ENCODE measurements around the gene MOCS3.
A peak's percentile ranks its signal among the peaks of the same experiment; 100 is the strongest.

The MOCS3 gene

DNA sequence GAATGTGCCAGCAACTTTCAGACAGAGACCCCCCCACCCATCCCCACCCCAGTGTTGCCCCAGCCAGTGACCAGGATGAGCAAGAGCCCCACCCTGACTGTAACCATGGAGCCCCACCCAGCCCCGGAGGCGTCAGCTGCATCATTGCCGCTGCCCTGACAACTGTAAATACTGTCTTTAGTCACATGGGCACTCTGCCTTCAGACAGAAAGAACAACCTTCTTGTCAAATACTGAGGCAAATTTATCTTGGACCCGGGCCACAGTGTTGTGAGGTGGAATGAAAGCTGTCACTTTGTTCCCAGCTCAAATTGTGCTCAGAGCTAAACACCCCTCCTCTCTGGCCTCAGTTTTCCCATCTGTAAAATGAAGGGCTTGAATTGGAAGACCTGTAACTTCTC, 23.7 kb downstream of the MOCS3 start:
- peak; percentile 50 for DNase-seq

DNA sequence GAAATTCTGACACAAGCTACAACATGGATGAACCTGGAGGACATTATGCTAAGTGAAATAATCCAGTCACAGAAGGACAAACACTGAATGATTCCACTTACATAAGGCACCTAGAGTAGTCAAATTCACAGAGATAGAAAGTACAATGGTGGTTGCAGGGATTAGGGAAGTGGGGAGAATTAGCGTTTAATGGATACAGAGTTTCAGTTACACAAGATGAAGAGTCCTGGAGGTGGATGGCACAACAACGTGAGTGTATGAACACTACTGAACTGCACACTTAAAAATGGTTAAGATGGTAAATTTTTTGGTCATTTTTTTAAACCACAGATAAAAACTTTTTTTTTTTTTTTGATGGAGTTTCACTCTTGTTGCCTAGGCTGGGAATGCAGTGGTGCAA, 24.7 kb downstream of the MOCS3 start:
- no peak for DNase-seq

DNA sequence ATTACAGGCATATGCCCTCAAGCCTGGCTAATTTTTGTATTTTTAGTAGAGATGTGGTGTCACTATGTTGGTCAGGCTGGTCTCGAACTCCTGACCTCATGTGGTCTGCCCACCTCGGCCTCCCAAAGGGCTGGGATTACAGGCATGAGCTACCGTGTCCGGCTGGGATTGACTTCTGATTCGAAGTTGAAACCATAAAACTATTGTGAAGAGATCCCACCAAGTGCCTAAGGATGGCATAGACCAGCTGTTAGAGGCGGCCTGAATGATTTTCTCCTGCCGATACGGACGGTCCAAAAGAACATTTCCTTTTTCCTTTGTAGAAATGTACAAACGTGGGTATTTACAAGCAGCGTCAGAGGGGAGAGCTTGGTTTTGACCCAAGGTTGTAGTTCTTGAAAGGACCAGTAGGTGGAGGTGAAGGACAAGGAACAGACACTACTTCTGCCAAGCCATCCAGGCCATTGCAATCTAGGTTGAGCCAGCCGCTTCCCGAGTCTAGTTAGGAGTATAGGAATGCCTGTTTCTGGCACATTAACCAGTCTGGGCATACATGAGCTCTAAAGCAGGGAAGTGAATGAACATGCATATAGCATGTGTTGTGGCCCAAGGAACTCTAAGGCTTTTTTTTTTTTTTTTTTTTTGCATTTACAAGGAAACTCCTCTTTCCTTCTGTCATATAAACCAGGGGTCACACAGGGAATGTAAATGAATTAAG, 29.0 kb downstream of the MOCS3 start:
- DNase-seq = peak; percentile 83

DNA sequence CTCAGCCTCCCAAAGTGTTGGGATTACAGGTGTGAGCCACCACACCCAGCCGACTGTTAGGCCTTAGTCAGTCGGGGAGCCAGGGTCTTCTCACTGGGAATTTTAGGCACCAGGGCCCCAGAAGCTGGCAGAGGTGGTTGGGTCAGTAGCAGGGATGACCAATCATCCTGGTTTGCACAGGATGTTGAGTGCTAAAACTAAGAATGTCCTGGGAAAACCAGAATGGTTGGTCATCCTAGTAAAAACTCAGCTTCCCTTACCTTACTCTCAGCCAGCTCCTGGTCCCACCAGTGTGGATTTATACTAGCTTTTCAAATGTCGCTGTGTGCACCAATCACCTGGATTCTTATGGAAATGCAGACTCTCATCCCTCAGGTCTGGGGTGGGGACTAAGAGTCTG, 32.5 kb downstream of the MOCS3 start:
- no peak for DNase-seq

DNA sequence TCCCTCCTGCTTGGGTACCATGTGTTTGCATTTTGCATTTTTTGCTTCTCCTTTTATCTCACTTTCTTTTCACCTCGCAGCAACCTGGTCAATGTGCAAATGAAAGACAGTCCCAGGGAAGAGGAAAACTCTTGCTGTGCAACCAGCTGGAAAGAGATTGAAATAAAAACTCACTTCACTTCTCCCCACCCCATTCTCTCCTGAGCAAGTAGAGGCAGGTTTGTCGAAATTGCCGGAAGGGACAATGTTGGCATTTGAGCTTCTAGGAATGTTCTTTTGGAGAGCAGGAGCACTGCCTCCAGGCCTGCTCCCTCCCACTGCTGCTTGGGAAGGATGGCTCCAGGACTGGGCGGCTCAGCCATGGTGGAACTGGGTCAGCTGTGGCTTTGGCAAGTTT, 33.7 kb downstream of the MOCS3 start:
- no peak for DNase-seq

GRCh38 chr20:50992733-50993457, 34.3 kb downstream of the MOCS3 start:
- DNase-seq = no peak

DNA sequence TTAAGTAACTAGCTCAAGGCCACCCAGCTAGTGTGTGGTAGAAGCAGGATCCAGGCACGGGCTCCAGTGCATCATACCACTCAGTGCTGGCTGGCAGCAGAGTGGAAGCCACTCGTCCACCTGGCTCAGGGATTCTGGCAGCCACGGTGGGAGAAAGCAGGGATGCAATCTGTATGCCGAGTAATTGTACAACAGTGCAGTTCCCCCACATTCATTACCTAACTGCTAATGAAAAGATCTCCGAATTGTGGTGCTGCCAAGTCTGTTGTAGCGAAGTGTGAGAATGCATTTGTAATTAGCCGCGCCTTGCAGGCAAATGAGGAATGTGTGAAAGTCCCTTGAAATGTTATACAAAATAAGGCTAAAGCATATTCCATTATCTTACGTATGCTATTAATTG, 35.3 kb downstream of the MOCS3 start:
- no peak for DNase-seq

DNA sequence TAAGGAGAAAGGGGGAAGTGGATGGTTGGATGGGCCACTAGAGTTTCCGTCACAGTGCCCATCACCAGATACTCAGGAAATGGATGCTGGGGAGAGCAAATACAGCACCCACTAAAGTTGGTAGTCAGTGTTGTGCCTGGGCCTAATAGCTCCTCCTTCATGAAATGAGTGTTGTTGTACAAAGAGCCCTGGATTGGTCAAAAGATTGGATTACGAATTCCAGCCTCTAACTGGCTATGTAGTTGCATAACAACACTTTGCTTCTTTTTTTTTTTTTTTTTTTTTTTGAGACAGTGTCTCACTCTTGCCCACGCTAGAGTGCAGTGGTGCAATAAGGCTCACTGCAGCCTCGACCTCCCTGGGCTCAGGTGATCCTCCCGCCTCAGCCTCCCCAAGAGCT, 36.9 kb downstream of the MOCS3 start:
- no peak for DNase-seq

GRCh38 chr20:50996901-50997865, 38.6 kb downstream of the MOCS3 start:
- DNase-seq = no peak

- no peak for DNase-seq
Observed at GRCh38 chr20:50999355-50999754, 40.7 kb downstream of the MOCS3 start.

DNA sequence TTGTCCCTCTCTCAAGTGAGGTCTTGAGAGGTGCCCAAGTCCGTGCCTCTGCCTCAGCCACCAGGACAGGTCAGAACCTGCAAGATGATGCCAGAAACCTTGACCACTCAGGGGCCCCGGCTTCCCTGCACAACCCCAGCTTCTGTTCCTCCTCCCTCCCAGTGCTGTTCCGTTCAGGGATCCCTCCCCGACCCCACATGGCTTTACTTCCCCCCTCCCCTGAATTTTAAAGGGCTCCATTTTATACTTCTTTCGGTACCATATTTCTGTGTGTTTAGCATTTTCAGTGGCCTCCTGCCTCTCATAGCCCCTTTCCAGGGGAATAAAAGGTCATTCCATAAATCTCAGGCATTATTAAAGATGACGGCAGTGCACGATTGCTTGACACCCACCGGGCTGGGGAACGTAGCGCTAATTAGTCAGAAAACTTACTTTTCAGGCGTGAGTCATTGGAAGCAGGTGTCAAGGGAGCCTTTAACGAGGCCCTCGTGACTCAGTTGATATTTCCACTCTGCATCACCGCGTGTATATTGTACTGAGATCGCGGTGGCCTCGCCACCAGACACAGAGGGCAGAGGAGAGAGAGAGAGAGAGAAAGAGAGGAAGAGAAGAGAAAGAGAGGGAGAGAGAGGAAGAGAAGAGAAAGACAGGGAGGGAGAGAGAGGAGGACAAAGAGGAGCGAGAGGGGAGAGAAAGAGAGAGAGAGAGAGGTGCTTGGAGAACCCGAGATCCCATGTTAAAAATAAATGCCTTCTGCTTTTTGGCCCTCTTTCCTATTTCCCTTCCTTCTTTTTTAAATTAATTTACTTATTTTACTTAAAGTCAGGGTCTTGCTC, 43.0 kb downstream of the MOCS3 start:
- no peak for DNase-seq

- DNase-seq = no peak
Observed at GRCh38 chr20:51002633-51003032, 44.0 kb downstream of the MOCS3 start.

- DNase-seq = no peak
Observed at GRCh38 chr20:51003753-51004152, 45.1 kb downstream of the MOCS3 start.

GRCh38 chr20:51004305-51004727, 45.7 kb downstream of the MOCS3 start:
- DNase-seq = no peak

- DNase-seq = no peak
Observed at GRCh38 chr20:51004781-51005180, 46.2 kb downstream of the MOCS3 start.

DNA sequence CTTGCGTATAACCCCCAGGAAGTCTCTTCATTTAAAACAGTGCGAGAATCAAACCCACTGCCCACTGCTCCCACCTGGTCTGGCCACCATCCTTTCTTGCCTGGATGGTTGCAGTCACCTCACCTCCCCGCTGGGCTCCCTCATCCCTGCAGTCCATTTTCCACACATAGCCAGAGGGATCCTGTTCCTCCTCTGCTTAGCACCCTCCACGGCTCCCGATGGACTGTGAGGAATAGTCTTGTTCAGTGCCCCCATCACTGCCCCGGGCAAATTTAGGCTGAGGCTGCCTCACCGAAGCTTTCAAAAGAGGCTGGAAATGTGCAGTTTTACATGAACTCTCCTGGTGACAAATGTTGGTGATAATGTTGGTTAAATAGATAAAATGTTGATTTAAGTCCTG, 46.6 kb downstream of the MOCS3 start:
- no peak for DNase-seq

- no peak for DNase-seq
Observed at GRCh38 chr20:51008718-51009117, 50.1 kb downstream of the MOCS3 start.

GRCh38 chr20:51009303-51010042, 50.9 kb downstream of the MOCS3 start:
- DNase-seq = no peak

- no peak for DNase-seq
Observed at GRCh38 chr20:51010043-51010365, 51.4 kb downstream of the MOCS3 start.

DNA sequence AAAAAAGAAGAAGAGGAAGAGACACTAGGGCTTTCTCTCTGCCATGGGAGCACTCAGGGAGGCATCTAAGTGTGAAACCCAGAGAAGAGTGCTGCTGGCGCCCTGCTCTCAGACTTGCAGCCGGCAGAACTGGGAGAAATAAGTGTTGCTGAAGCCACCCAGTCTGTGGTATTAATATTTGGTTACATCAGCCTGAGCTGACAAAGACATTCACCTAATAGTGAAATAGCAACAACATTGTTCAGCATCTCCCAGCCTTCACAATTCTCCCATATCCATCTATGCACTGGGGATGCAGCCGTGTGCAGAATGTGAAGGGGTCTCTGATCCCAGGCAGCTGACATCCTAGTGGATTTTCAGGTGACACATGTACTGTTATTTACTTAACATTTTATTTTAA, 52.3 kb downstream of the MOCS3 start:
- no peak for DNase-seq

GRCh38 chr20:51011479-51011878, 52.9 kb downstream of the MOCS3 start:
- DNase-seq = no peak

DNA sequence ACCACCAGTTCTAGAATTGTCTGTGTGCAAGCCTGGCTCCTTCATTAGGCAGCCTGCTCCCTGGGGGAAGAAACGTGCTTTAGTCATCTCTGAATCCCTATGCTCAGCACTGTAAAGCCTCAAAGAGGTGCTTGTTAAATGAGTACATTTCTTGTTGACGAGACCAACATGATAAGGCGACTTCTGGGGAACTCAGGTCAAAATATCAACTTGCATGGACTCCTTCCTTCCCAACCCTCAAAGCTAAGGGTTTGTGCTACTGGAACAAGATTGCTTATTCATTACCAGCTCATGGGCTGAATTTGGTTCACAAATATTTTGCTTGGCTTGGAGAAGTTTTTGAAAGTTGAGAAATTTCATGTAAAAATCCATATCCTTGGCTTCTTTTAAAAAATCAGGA, 53.7 kb downstream of the MOCS3 start:
- DNase-seq = no peak
